ENCODE measurements around the gene ABCB10.
"Not testable (repeated sequence)": the region's sequence is repeated elsewhere in the genome, so short reads cannot be mapped to it uniquely, and the experiment has no call there.

Gene ABCB10

DNA sequence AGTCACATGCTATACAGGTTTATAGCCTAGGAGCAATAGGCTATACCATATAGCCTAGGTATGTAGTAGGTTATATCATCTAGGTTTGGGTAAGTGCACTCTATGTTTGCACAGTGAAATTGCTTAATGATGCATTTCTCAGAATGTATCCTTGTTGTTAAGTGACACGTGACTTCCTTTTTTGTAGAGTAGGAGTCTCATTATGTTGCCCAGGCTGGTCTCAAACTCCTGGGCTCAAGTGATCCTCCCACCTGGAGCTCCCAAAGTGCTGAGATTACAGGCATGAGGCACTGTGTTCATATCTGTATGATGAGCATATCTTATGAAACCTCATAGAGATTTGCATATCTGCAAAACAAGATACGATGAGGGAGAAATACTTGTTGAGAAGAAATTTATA is 13.8 kb upstream of the ABCB10 start:
- no peak for DNase-seq (ENCODE audit: low read depth in 2 of 2)

DNA sequence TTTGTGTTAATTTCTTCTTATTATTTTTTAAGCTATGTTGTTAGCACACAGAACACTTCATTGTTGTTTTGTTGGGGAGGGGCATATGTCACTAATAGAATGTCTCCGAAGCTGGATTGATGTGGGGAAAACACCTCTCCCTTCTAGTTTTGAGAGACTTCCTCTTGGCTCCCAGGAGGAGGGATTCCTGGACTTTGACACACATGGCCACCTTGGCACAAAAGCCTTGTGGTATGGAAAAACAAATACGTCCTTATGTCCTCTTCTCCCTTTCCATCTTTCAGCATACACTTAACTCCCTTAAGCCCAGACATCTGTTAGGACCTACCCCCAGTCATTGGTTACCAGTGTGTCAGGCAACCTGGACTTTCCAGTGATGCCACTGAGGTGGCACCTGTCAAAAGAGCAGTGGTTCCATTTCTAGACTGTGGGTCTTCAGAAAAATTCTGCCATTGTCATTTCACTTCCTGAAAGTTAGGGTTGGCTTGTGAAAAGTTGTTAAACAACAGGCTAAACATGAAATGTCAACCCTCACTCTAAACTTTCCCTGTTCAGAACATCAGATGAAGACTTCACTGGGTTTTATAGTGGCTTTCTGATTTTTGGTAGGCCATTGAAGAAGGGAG is 12.5 kb upstream of the ABCB10 start:
- DNase-seq (ENCODE audit: low read depth in 2 of 2) = no peak

DNA sequence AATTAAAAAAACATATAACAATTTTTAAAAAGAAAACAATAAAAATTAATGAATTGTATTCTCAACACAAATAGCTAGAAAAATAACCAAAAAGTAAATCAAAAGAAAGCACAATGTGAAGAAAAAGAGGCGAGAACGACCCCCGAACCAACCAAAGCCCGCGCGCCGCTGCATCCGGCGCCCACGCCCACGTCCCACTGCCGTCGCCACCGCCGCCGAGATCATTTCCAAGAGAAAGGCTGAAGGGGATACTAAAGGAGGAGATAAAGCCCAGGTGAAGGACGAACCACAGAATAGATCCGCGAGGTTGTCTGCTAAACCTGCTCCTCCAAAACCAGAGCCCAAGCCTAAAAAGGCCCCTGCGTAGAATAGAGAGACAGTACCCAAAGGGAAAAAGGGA is 11.8 kb upstream of the ABCB10 start:
- DNase-seq (ENCODE audit: low read depth in 2 of 2) = no peak

DNA sequence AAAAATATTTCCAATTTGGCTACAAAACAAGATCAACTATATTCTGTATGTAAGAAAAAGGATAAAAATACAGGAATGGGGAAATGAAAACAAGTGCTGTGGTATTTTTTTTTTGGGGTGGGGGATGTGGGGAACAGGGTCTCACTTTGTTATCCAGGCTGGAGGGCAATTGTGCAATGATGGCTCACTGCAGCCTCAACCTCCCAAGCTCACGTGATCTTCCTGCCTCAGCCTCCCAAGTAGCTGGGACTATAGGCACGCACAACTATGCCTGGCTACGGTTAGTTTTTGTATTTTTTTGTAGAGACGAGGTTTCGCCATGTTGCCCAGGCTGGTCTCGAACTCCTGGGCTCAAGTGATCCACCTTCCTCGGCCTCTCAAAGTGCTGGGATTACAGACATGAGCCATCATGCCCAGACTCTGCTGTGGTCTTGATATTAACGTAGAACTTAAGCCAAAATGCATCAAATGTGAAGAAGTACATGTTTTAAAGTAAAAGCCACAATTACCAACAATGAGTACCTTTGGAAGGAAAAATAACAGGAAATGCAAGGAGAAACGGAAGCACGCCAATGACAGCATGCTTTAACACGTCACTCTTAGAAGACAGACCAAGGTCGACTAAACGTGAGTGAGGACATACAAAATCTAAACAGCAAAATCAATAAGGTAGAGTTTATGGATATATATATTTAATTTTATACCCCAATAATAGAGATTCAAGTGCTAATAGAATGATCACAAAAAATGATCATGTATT is 8.8 kb upstream of the ABCB10 start:
- DNase-seq (ENCODE audit: low read depth in 2 of 2) = no peak

DNA sequence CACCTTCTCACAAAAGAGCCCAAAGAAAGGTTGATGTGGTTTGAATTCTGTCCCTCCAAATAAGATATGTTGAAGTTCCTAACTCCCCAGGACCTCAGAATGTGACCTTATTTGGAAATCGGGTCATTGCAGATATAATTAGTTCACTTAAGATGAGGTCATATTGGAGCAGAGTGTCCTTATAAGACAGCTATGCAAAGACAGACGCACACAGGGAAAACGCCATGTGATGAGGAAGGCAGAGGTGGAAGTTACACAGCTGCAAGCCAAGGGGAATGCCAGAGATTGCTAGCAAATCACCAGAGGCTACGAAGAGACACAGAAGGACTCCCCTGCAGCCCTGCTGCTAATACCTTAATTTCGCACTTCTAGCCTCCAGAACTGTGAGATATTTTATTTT is 5.2 kb upstream of the ABCB10 start:
- no peak for DNase-seq (ENCODE audit: low read depth in 2 of 2)

DNA sequence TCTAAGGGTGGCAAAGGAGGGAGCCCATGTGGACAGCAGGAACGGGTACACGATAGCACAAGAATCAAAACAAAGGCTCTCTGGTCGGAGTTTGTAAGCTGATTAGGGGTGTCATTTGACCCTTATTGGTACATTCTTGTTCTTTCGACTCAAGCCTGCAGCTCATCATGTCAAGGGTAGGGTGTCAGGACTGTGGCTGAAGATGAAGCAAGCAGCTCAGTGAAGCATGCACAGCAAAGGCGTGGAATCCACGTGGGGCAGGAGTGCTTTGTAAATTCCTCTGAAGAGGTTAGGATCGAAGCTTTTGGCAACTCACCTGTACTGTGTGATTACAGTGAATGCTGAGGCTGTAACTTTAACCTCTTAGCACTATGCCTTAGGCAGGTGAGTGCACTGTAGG is 4.7 kb upstream of the ABCB10 start:
- DNase-seq (ENCODE audit: low read depth in 2 of 2) = no peak

DNA sequence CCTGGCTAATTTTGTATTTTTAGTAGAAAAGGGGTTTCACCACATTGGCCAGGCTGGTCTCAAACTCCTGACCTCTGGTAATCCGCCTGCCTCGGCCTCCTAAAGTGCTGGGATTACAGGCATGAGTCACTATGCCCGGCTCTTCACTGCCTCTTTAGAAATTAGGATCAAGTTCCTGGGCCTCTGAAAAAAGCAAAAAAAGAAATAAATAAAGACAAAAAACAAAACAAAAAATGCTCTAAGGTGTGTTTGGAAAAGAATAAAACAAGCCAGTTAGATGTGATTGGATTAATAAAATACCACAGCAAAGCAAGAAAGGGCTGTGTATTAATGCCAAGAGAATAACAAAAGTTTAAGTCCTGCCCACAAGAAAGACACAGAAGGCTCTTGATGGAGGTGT is 4.2 kb upstream of the ABCB10 start:
- no peak for DNase-seq (ENCODE audit: low read depth in 2 of 2)

DNA sequence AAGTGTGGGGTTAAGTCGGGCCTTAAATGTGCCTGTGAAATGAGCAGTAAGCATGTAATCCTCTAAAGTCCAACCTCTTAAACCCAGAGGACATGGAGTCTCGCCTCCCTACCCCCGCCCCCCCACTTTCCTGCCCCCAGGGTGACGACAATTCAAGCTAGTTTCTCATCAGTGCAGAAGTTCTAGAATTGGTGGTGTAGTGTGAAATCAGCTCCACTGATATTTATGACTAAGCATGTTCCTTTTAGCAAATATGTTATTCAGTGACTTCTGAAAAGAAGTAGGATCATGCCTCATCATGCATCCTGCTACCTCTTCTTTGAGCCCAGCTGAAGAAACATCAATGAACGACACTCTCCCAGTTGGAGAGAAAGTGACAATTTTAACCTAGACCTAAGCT is 2.6 kb upstream of the ABCB10 start:
- no peak for DNase-seq (ENCODE audit: low read depth in 2 of 2)

DNA sequence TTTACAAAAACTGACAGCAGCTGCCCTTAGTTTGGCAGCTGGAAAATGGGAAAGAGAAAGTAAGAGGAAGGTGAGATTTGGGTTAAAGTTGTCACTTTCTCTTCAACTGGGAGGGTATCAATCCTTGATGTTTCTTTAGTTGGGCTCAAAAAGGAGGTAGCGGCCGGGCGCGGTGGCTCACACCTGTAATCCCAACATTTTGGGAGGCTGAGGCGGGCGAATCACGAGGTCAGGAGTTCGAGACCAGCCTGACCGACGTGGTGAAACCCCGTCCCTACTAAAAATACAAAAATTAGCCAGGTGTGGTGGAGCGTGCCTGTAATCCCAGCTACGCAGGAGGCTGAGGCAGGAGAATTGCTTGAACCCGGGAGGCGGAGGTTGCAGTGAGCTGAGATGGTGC is 1.6 kb upstream of the ABCB10 start:
- DNase-seq (ENCODE audit: low read depth in 2 of 2) = not testable (repeated sequence)

DNA sequence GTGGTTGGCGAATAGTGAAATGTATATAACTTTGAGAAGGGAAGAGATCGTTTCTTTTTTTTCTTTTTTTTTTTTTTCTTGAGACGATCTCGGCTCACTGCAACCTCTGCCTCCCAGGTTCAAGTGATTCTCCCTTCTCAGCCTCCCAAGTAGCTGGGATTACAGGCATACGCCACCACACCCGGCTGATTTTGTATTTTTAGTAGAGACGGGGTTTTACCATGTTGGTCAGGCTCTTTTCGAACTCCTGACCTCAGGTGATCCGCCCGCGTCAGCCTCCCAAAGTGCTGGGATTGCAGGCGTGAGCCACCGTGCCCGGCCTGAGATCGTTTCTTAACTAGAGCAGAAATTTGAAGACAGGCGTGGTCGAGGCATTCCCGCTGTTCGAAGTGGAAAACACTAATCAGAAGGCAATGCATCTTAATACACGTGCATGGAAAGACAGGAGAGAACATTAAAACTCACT is 862 bp upstream of the ABCB10 start:
- not testable (repeated sequence) for DNase-seq (ENCODE audit: low read depth in 2 of 2)

DNA sequence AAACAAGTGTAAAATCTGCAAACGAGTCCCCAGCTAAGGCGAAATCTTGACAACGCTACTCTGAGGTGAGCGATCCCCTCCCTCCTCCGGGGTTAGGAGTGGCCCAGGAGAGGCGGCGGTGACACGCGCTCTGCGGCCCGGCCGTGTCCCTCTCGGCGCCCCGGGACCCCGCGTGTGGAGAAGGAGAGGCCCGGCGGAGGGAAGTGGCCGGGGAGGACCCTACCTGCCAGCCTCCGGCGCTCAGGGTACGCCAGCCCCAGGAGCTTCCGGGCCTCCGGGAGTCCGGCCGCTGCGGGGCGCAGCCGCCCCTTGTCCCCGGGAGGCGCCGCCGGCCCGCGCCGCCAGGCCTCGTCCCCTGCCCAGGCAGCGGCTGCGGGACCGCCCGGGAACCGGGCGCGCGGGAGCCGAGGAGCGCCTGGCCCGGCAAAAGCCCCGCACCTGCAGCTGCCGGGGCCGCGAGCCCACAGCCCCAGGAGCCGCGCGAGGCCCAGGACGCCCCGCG is 543 bp downstream of the ABCB10 start:
- no peak for DNase-seq (ENCODE audit: low read depth in 2 of 2)

DNA sequence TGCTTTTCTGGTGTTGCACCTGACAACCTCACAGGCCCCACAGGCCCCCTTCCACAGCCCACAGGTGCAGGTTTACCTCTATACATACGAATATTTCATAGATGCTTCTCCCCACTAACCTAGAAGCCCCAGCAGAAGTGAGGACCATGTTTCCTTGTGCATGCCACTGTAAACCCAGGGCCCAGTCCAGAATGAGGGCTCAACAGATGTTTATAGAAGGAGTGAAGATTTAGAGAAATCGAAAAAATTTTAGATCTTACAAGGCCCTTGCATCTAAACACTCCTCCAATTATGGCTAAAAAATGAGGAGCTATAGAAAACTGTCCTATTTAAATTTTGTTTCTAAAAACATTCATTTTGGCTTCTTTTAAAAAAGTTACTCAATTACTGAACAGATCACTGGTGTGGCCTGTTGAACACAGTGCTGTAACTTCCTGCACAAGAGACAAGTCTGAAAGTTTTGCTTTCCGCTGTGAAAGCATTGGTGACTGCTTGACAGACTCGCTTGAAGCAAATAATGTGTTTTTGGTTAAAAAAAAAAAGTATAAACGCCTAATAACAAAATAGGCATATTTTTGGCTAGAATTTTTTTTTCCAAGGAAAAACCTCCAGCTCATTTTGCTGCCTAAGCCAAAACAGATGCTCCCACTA is 1.2 kb downstream of the ABCB10 start:
- DNase-seq (ENCODE audit: low read depth in 2 of 2) = no peak

DNA sequence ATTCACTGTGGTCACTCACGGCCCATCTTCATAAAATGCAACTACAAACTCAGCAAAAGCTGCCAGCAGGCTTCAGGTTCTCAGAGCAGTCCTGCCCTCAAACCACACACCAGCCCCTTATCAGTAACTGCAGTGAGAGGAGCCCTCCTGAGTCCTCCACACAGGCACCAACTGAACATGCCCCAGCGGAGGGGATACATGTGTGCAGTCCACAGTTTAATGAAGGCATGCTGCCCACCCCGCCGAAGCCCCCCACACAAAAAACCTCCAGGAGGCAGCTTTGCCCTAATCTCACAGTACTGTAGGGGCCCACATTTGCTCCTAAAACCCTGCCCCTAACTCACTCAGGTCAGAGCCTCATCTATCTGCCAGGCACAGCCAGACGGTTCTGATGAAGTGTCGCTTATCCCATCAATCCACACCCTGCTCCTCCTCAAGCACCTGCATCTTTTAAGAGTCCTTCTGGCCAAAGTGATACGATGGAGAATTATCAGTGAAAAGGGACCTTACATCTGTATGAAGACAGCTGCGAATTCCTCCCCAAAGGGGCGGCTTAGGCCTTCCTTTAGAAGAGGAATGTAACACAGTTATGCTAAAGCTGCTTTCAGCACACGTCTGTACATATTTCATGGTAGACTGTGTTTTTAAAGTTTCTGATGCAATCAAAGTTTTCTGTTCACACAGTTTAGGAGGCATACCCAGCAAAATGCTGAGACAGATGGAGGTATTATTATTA is 3.5 kb downstream of the ABCB10 start:
- no peak for DNase-seq (ENCODE audit: low read depth in 2 of 2)

DNA sequence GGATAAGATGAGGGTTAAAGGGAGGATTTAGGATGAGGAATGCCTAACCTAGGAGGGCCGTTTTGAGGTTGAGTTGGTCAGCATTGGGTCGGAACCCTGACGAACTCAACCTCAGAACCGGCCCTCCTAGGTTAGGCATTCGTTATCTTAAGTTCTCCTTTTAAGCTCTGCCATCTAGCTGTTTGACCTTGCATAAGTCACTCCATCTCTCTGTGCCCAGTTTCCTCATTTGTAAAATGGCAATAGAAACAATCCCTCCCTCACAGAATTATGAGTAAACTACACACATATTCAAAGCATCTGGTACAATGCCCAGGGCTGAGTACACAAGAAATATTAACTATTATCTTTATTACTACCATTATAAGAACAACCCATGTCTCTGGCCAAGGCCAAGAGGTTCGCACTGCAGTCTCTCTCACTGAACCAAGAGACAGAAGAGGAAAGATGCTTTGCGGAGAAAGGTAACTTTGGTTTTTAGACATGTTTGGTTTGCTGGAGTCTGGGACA is 4.8 kb downstream of the ABCB10 start:
- DNase-seq (ENCODE audit: low read depth in 2 of 2) = no peak

DNA sequence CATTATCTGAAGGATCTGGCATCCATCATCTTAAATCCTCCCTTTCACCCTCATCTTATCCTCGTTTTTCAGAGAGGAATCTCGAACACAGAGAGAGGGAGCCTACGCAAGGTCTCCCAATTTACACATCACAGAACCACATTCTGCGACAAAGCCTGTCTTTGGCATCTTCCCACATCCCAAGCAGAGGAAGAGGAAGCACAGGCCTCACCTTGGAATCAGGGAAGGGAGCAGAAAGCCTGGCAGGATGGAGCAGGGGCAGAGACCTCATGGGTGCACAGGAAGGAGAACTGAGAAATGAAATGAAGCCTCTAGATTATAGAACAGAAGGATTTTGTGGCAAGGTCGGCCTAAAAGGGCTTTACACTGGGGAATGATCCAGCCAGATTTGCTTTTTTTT is 5.8 kb downstream of the ABCB10 start:
- DNase-seq (ENCODE audit: low read depth in 2 of 2) = no peak

DNA sequence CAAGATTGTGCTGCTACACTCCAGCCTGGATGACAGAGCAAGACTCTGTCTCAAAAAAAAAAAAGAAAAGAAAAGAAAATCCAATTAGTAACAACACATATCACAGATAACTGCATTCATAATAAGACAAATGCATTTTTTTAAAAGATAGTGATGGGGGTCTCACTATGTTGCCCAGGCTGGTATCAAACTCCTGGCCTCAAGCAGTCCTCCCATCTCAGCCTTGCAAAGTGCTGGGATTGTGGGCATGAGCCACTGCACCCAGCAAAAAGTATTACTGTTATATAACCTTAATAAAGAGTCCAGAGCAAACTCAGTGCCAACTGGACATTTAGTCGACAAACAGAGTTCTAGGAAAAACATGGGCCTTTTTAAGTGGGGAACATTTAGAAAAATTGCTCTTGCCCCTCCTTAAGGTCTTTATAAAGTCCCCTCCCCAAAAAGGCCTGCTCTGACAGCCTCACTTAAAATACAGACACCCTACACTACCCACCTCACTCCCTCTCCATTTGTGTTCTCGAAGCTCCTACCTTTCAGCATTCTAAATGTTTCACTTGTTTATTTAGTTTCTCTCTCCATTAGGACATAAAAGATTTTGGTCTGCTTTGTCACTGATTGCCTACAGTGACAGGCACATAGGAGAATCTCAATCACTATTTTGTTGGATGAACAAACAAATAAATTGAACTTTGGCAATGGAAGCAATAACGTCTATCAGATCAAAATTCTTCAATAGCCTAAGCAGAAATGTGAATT is 7.5 kb downstream of the ABCB10 start:
- DNase-seq (ENCODE audit: low read depth in 2 of 2) = no peak

DNA sequence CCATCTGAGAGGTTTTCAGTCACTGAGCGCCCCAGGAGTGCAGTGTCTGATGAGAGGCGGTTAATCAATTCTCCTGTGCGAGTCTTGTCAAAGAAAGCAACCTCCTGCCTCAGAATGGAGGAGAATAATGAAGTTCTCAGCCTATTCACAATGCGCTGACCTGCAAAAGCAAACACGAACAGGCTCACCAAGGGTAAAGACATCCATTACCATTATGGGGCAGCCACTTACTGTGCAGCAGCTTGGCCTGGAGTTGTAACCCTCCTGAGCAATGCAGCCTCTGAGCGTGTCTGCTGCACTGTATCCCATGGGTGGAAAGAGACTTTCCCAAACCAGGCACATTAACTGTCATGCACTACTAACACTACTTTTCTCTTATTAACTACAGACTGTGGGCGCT is 11.0 kb downstream of the ABCB10 start:
- DNase-seq (ENCODE audit: low read depth in 2 of 2) = no peak

DNA sequence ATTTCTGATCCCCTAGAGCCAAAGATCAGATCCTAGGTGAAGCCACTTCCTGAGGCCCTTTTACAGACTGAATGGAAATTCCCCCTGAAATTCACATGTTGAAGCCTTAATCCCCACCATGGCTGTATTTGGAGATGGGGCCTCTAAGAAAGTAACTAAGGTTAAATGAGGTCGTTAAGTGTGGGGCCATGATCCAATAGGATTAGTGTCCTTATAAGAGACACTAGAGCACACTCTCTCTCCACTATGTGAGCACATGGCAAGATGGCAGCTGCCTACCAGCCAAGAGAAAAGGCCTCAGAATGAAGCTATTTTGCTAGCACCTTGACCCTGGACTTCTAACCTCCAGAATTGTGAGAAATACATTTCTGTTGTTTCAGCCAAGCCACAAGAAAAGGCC is 13.9 kb downstream of the ABCB10 start:
- DNase-seq (ENCODE audit: low read depth in 2 of 2) = no peak

DNA sequence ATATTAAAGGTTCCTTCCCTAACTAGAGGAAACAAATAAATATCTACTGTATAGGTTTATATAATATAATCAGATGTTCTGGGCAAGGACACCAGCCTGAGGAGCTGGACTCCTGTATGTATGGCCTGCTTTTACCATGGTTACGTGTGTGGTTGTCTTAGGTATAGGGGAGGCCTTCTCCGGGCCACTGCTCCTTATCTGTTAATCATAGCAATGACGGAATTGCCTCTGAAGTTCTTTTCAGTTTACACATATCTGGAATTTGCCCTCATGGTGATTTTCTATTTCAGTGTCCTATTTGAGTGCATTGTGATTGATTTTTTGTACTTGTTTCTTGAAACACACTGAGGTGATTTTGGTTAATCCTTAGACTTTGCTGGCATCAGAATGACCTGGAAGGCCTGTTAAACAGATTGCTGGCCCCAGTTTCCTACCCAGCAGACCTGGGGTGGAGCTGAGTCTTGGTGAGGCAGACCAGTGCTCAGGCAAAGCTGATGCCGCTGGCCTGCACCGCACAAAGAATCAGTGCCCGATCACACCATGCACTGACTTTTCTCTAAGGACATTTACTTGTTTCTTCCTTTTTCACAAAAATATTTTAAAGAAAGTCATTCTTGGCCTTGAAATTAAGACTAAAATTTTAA is 18.5 kb downstream of the ABCB10 start:
- no peak for DNase-seq (ENCODE audit: low read depth in 2 of 2)

DNA sequence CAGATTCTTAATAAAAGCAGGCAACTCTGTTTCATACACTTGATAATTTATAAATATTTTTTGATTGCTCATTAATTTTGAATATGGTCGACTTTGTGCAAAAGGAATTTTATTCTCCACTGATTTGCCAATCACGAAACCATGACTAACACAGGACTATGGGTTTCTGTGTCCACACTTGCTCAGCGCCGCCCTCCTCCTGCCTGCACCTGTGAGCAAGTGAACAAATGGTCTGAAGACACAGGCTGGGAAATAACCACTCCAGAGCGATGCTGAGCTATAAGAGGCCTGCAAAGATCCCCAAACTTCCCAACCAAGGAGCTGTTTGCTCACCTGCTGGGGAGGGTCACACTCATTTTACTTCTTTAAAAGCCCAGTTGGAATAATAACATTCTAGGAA is 19.6 kb downstream of the ABCB10 start:
- no peak for DNase-seq (ENCODE audit: low read depth in 2 of 2)

DNA sequence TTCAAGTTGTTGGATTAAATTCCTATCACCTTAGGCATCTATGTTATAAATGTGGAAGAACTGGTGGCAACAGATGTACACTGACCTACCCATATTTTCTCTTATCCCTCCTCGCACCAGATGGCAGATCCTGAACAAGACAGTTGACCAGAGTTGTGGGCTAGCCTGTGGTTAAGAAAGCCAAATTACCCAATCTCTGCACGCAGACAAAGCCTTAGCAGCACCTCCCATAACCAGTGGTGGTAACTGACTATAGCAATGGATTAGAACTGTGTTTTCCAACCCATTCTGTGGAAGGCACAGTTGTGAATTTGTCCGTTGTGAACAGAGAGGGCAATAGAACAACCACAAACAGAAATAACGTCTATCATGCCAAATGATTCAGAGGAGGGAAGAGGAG is 20.6 kb downstream of the ABCB10 start:
- no peak for DNase-seq (ENCODE audit: low read depth in 2 of 2)
